B cell (primary cell): ENCODE data around the gene SLC25A26. TPM values are rescaled to one million over a fixed set of nuclear protein-coding genes. Genes with fewer than 3 reads are reported as not detected.

Experiments used
- ATAC-seq: fragments of 200-7000 bp; cut with Tn5 transposase; one replicate; pipeline ENCODE4 v1.10.0; 2021; ENCODE audit warnings: low read depth, mild to moderate bottlenecking, moderate number of reproducible peaks, moderate library complexity
- CTCF ChIA-PET: fragments of 350-600 bp; sonication (Branson Sonifier 250); formaldehyde crosslinking; loops from one replicate; lab custom pipeline; 2021; ENCODE audit warnings: antibody characterized with exemption, inconsistent platforms; lab: Charles Lee
- POLR2A ChIA-PET: fragments of 350-600 bp; sonication (Branson Sonifier 250); formaldehyde crosslinking; loops from one replicate; lab custom pipeline; 2021; ENCODE audit warnings: antibody characterized with exemption; lab: Charles Lee
- DNase-seq: peaks from one replicate; pipeline ENCODE4 v3.0.0; 2013
- H2AFZ ChIP-seq: 2 replicates; pipeline ENCODE4 v1.6.1; 2012; ENCODE audit warnings: mild to moderate bottlenecking, low read depth, low read length; ENCODE audit not compliant: insufficient read depth, poor library complexity, severe bottlenecking
- H3K27ac ChIP-seq, 2 donors: 1 replicate in 1 of 2; 2 replicates in 1 of 2; pipeline ENCODE4 v1.5.1; 2012 to 2013; ENCODE audit warnings: low read length in 2 of 2, mild to moderate bottlenecking in 2 of 2, moderate library complexity in 1 of 2
- H3K27me3 ChIP-seq, 4 experiments: fragments of 200-600 bp in 1 of 4; sonication (generic) in 1 of 4; replicated peaks in 1 of 4; 1 replicate in 2 of 4; 2 replicates in 2 of 4; pipeline versions ENCODE4 v1.6.1 to v1.7.0; 2013 to 2016; ENCODE audit warnings: low read length in 3 of 4, mild to moderate bottlenecking in 2 of 4, mixed read lengths in 1 of 4, moderate library complexity in 1 of 4; ENCODE audit not compliant: insufficient read depth in 4 of 4, control insufficient read depth in 3 of 4; ENCODE audit errors: control extremely low read depth in 1 of 4
- H3K36me3 ChIP-seq, 2 experiments: replicated peaks in 1 of 2; 1 replicate in 1 of 2; 2 replicates in 1 of 2; pipeline versions ENCODE4 v1.6.1 to v1.7.1; 2013; ENCODE audit warnings: low read length in 1 of 2; ENCODE audit not compliant: insufficient read depth in 2 of 2, control insufficient read depth in 1 of 2; ENCODE audit errors: control extremely low read depth in 1 of 2, extremely low read depth in 1 of 2
- H3K4me1 ChIP-seq, 2 donors: fragments of 200-600 bp in 1 of 2; sonication (generic) in 1 of 2; 1 replicate in 1 of 2; 2 replicates in 1 of 2; pipeline versions ENCODE4 v1.5.1 to v1.6.1; 2013 to 2017; ENCODE audit warnings: low read length in 2 of 2; ENCODE audit not compliant: control insufficient read depth in 2 of 2, insufficient read depth in 2 of 2
- H3K4me2 ChIP-seq: replicated peaks from 2 replicates; pipeline ENCODE3; 2012; ENCODE audit warnings: mild to moderate bottlenecking, low read depth, low read length; ENCODE audit not compliant: poor library complexity, severe bottlenecking
- H3K4me3 ChIP-seq, 5 experiments: fragments of 200-600 bp in 1 of 5; sonication (generic) in 1 of 5; 1 replicate in 3 of 5; 2 replicates in 2 of 5; pipeline versions ENCODE4 v1.5.1 to v1.7.0; 2011 to 2016; ENCODE audit warnings: low read length in 4 of 5, mild to moderate bottlenecking in 4 of 5, low read depth in 2 of 5, control low read depth in 1 of 5, moderate library complexity in 1 of 5; ENCODE audit not compliant: insufficient read depth in 1 of 5; ENCODE audit errors: control extremely low read depth in 1 of 5, extremely low read depth in 1 of 5
- H3K79me2 ChIP-seq: fragments of 200-600 bp; sonication (generic); one replicate; pipeline ENCODE4 v1.6.0; 2016; ENCODE audit warnings: low read length; ENCODE audit not compliant: control insufficient read depth, insufficient read depth
- H3K9ac ChIP-seq: fragments of 200-600 bp; sonication (generic); 2 replicates; pipeline ENCODE4 v1.6.1; 2017; ENCODE audit warnings: mild to moderate bottlenecking, low read length, moderate library complexity
- H3K9me3 ChIP-seq, 3 donors: one replicate each; pipeline versions ENCODE4 v1.6.1 to v1.7.1; 2013; ENCODE audit warnings: low read length in 2 of 3; ENCODE audit not compliant: control insufficient read depth in 2 of 3, insufficient read depth in 1 of 3; ENCODE audit errors: control extremely low read depth in 1 of 3
- H4K20me1 ChIP-seq: 2 replicates; pipeline ENCODE4 v1.6.0; 2012; ENCODE audit warnings: mild to moderate bottlenecking, low read length; ENCODE audit not compliant: insufficient read depth, control insufficient read depth, poor library complexity, severe bottlenecking
- H3K27ac Mint-ChIP-seq: one replicate; pipeline ENCODE4 v1.8.0; 2021; ENCODE audit warnings: mixed read lengths
- H3K27me3 Mint-ChIP-seq: one replicate; pipeline ENCODE4 v1.8.0; 2021; ENCODE audit warnings: mixed read lengths
- H3K4me1 Mint-ChIP-seq: one replicate; pipeline ENCODE4 v1.8.0; 2021; ENCODE audit warnings: mixed read lengths
- H3K4me3 Mint-ChIP-seq: one replicate; pipeline ENCODE4 v1.8.0; 2021; ENCODE audit warnings: mixed read lengths
- H3K9me3 Mint-ChIP-seq: one replicate; pipeline ENCODE4 v1.8.0; 2022; ENCODE audit warnings: mixed read lengths; ENCODE audit not compliant: insufficient read depth
- CTCF ChIP-seq: fragments of 200-600 bp; IDR thresholded peaks from one replicate; pipeline ENCODE4 v1.8.0; 2022; ENCODE audit warnings: antibody characterized with exemption, mild to moderate bottlenecking
- EZH2 ChIP-seq: IDR thresholded peaks from 2 replicates; pipeline ENCODE4 v1.6.1; 2012; ENCODE audit warnings: borderline replicate concordance, low read depth, mild to moderate bottlenecking, moderate library complexity, low read length; ENCODE audit not compliant: insufficient read depth, poor library complexity, severe bottlenecking
- WGBS: methylation state at CpG from one replicate; pipeline ENCODE4 v1.1.5; 2013; ENCODE audit warnings: missing lambda C conversion rate; ENCODE audit not compliant: insufficient coverage; 5-methylcytosine and 5-hydroxymethylcytosine counted together
- intact Hi-C: fragments of 100-400 bp; cut with micrococcal nuclease; formaldehyde crosslinking; loops from one replicate; pipeline ENCODE4 v1.10.0; 2022
- polyA plus RNA-seq: library from polyadenylated mRNA; depleted of rRNA; stranded (reverse); fragments of >200 nt; gene quantifications from 2 replicates; pipeline ENCODE4 v1.2.3, GENCODE V29; 2012
- total RNA-seq, 2 donors: library from RNA; stranded (reverse); fragments of 120-200 nt in 1 of 2; gene quantifications; 1 replicate in 1 of 2; 2 replicates in 1 of 2; pipeline versions ENCODE4 v1.2.3 to v1.2.4, GENCODE V29; 2013 to 2022

SLC25A26 gene
- total and polyA plus RNA-seq, 2 donors (not counting 1 experiment from before 2014, with no cell fraction given): 22.3 to 23.8 TPM

GRCh38 chr3:66399529-66400232 is 178.9 kb downstream of the SLC25A26 start:
- ChIA-PET POLR2A (no interaction called here), CTCF (interaction anchor here (0.6 kb wide), 1 partner anchor 259 kb away, joined by 3 read pairs; no protein-coding TSS in a partner anchor)
- Histone ChIP-seq H3K9me3 (no peaks in the 10 kb centered on the region), H2AFZ (no peak overlapping the region), H3K79me2 (no peaks in the 10 kb centered on the region), H3K9ac (no peak overlapping the region), H4K20me1 (no peaks in the 10 kb centered on the region), H3K4me1 (peaks cover 1 to 2% of the 10 kb centered on the region in 2 donors), H3K27me3 (no peaks in the 10 kb centered on the region), H3K27ac (no peak overlapping the region), H3K4me2 (no peak overlapping the region), H3K36me3 (no peaks in the 10 kb centered on the region), H3K4me3 (no peak overlapping the region)
- Mint-ChIP-seq H3K27me3 (no peaks in the 10 kb centered on the region), H3K9me3 (no peaks in the 10 kb centered on the region), H3K4me3 (no peak overlapping the region), H3K27ac (no peak overlapping the region), H3K4me1 (peaks cover 3% of the 10 kb centered on the region)
- no peak for ATAC-seq
- intact Hi-C loops: no loop called here
- no peak for DNase-seq
- TF ChIP-seq CTCF: no peak
- TF ChIP-seq EZH2: no peak
- 98% methylated on average over 7 of the region's 10 CpGs for WGBS

GRCh38 chr3:66400411-66401156 is 179.8 kb downstream of the SLC25A26 start:
- no peak overlapping the region for H3K9ac ChIP-seq

More at GRCh38 chr3:66400411-66401156, 179.8 kb downstream of the SLC25A26 start:
- H3K79me2 ChIP-seq: no peaks in the 10 kb centered on the region
- H3K4me3 ChIP-seq: no peak overlapping the region
- Mint-ChIP-seq H3K4me1 (no peaks in the 10 kb centered on the region), H3K4me3 (no peak overlapping the region), H3K27ac (no peak overlapping the region), H3K9me3 (no peaks in the 10 kb centered on the region), H3K27me3 (no peaks in the 10 kb centered on the region)
- DNase-seq (no peak), ATAC-seq (no peak)
- H3K27me3 ChIP-seq: no peaks in the 10 kb centered on the region
- CTCF ChIA-PET: interaction anchor here (1.2 kb wide), 1 partner anchor 8 kb away, joined by 3 read pairs; no protein-coding TSS in a partner anchor
- H4K20me1 ChIP-seq: no peaks in the 10 kb centered on the region
- H3K36me3 ChIP-seq: no peaks in the 10 kb centered on the region
- no peak overlapping the region for H2AFZ ChIP-seq
- intact Hi-C loops: no loop called here
- POLR2A ChIA-PET: no interaction called here
- H3K4me1 ChIP-seq: no peaks in the 10 kb centered on the region
- TF ChIP-seq EZH2 (no peak), CTCF (no peak)
- H3K4me2 ChIP-seq: no peak overlapping the region
- no peak overlapping the region for H3K27ac ChIP-seq
- 90% methylated on average over 13 of the region's 15 CpGs for WGBS
- no peaks in the 10 kb centered on the region for H3K9me3 ChIP-seq
